Parathyroid adenoma (tissue), 2 donors: Measurements from ENCODE around the gene TNFRSF9.
"Not testable (repeated sequence)": the region's sequence is repeated elsewhere in the genome, so short reads cannot be mapped to it uniquely, and the experiment has no call there.

Experiments
- H2AFZ ChIP-seq: fragments of 300-600 bp; sonication (generic); one replicate; pipeline ENCODE4 v1.7.0; 2017; ENCODE audit warnings: antibody characterized with exemption, mild to moderate bottlenecking
- H3K27ac ChIP-seq: fragments of 300-600 bp; sonication (generic); one replicate; pipeline ENCODE4 v1.7.0; 2017
- H3K27me3 ChIP-seq: fragments of 300-600 bp; sonication (generic); one replicate; pipeline ENCODE4 v1.7.0; 2017; ENCODE audit warnings: low read length; ENCODE audit not compliant: control insufficient read depth, insufficient read depth
- H3K36me3 ChIP-seq: fragments of 300-600 bp; sonication (generic); one replicate; pipeline ENCODE4 v1.7.0; 2017; ENCODE audit warnings: low read length; ENCODE audit not compliant: control insufficient read depth, insufficient read depth
- H3K4me1 ChIP-seq: fragments of 300-600 bp; sonication (generic); one replicate; pipeline ENCODE4 v1.7.0; 2017; ENCODE audit warnings: control low read depth
- H3K4me2 ChIP-seq: fragments of 300-600 bp; sonication (generic); one replicate; pipeline ENCODE4 v1.7.0; 2017; ENCODE audit warnings: low read length
- H3K4me3 ChIP-seq: fragments of 300-600 bp; sonication (generic); one replicate; pipeline ENCODE4 v1.7.0; 2017; ENCODE audit warnings: low read depth, low read length
- H3K79me2 ChIP-seq: fragments of 300-600 bp; sonication (generic); one replicate; pipeline ENCODE4 v1.7.0; 2017; ENCODE audit warnings: control low read depth
- H3K9ac ChIP-seq: fragments of 300-600 bp; sonication (generic); one replicate; pipeline ENCODE4 v1.7.0; 2017; ENCODE audit warnings: mild to moderate bottlenecking
- H3K9me3 ChIP-seq: fragments of 300-600 bp; sonication (generic); one replicate; pipeline ENCODE4 v1.7.0; 2017; ENCODE audit warnings: low read length; ENCODE audit not compliant: control insufficient read depth
- CTCF ChIP-seq: fragments of 300-600 bp; sonication (generic); IDR thresholded peaks from one replicate; pipeline ENCODE4 v1.7.0; 2017; ENCODE audit warnings: antibody characterized with exemption, mild to moderate bottlenecking
- donor health status: primary hyperparathyroidism.

Gene TNFRSF9

GRCh38 chr1:7967651-7968050 is 27.0 kb upstream of the TNFRSF9 start:
- Histone ChIP-seq H3K79me2 (peaks cover 23% of the 10 kb centered on the region), H3K4me2 (no peak overlapping the region), H3K4me1 (peaks cover 8% of the 10 kb centered on the region), H3K4me3 (no peak overlapping the region), H3K27ac (no peak overlapping the region), H3K27me3 (no peaks in the 10 kb centered on the region), H3K9me3 (no peaks in the 10 kb centered on the region), H3K36me3 (no peaks in the 10 kb centered on the region), H3K9ac (no peak overlapping the region), H2AFZ (no peak overlapping the region)
- TF ChIP-seq CTCF: no peak

GRCh38 chr1:7967196-7967595 is 26.6 kb upstream of the TNFRSF9 start:
- H3K27me3 ChIP-seq: no peaks in the 10 kb centered on the region
- no peak for TF ChIP-seq CTCF
- no peaks in the 10 kb centered on the region for H3K9me3 ChIP-seq
- H3K36me3 ChIP-seq: no peaks in the 10 kb centered on the region
- no peak overlapping the region for H3K4me2 ChIP-seq
- no peak overlapping the region for H3K9ac ChIP-seq
- H3K4me1 ChIP-seq: peaks cover 8% of the 10 kb centered on the region
- H3K4me3 ChIP-seq: no peak overlapping the region
- no peak overlapping the region for H3K27ac ChIP-seq
- no peak overlapping the region for H2AFZ ChIP-seq
- H3K79me2 ChIP-seq: peaks cover 23% of the 10 kb centered on the region

- no peak overlapping the region for H2AFZ ChIP-seq
- H3K36me3 ChIP-seq: no peaks in the 10 kb centered on the region
- H3K4me1 ChIP-seq: peaks cover 2% of the 10 kb centered on the region
- no peaks in the 10 kb centered on the region for H3K27me3 ChIP-seq
- no peak overlapping the region for H3K9ac ChIP-seq
- no peaks in the 10 kb centered on the region for H3K9me3 ChIP-seq
- H3K79me2 ChIP-seq: peaks cover 23% of the 10 kb centered on the region
- H3K4me3 ChIP-seq: no peak overlapping the region
- no peak for TF ChIP-seq CTCF
- H3K27ac ChIP-seq: no peak overlapping the region
- no peak overlapping the region for H3K4me2 ChIP-seq
These were observed 23.8 kb upstream of the TNFRSF9 start for GRCh38 chr1:7964476-7964875.

- not testable (repeated sequence) for H3K4me2 ChIP-seq, H3K27ac ChIP-seq, H3K9ac ChIP-seq, H3K9me3 ChIP-seq, H3K4me1 ChIP-seq, H2AFZ ChIP-seq, H3K36me3 ChIP-seq, H3K27me3 ChIP-seq, H3K4me3 ChIP-seq
- peaks cover 23% of the 10 kb centered on the region for H3K79me2 ChIP-seq
These were observed 23.2 kb upstream of the TNFRSF9 start for GRCh38 chr1:7963841-7964240.

- H3K36me3 ChIP-seq: not testable (repeated sequence)
These were observed 22.7 kb upstream of the TNFRSF9 start for GRCh38 chr1:7963378-7963730.

GRCh38 chr1:7962636-7963377 is 22.2 kb upstream of the TNFRSF9 start:
- TF ChIP-seq CTCF: no peak
- peaks cover 23% of the 10 kb centered on the region for H3K79me2 ChIP-seq
- peaks cover 2% of the 10 kb centered on the region for H3K4me1 ChIP-seq
- peak overlapping the region; percentile 87 for H3K4me3 ChIP-seq
- H3K9ac ChIP-seq: no peak overlapping the region
- peak overlapping the region; percentile 96 for H3K4me2 ChIP-seq
- no peak overlapping the region for H2AFZ ChIP-seq
- no peaks in the 10 kb centered on the region for H3K36me3 ChIP-seq
- H3K9me3 ChIP-seq: no peaks in the 10 kb centered on the region
- no peak overlapping the region for H3K27ac ChIP-seq
- no peaks in the 10 kb centered on the region for H3K27me3 ChIP-seq

More at GRCh38 chr1:7963378-7963730, 22.7 kb upstream of the TNFRSF9 start:
- not testable (repeated sequence) for H2AFZ ChIP-seq, H3K9ac ChIP-seq, H3K9me3 ChIP-seq, H3K27me3 ChIP-seq, H3K4me3 ChIP-seq, H3K4me1 ChIP-seq, H3K27ac ChIP-seq, H3K4me2 ChIP-seq
- H3K79me2 ChIP-seq: peaks cover 23% of the 10 kb centered on the region
